IPS DF 19.7 (cell line): ENCODE results near the gene KRT4.

ENCODE experiments used
- DNase-seq: peaks from one replicate; pipeline ENCODE4 v3.0.0-alpha.2; 2013; ENCODE audit warnings: low read depth, low spot score

Gene KRT4

DNA sequence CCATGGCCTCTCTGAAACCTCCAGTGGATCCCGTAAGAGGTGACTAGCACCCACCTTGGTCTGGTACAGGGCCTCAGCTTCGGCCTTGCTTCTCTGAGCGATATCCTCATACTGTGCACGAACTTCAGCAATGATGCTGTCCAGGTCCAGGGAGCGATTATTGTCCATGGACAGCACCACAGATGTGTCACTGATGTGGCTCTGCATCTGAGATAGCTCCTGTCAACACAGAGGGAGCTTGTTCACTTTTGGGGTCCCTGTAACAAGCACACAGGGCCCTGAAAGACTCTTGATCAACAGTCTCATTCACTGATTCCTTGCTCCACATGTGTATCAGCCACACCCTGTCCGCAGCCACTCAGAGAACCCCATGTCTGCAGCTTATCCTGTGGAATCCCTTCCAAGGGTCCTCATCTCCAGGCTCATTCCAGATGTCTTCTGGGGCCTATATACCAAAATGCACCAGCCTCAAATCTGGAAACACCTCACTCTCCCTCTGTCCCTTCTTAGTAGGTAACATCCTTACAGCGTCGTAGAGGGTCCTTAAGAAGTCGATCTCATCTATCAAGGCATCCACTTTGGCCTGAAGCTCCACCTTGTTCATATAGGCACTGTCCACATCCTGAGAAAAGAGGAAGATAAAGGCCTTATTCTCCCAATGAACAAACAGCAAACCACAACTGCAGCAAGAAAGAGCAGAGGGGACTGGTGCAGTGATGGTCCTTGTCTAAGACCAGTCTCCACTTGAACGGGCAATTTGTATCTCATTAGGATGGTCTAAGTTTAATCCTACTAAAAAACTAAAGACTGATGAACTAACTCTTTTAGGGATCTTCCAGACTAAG, 21.5 kb downstream of the KRT4 start:
- DNase-seq, result no peak

DNA sequence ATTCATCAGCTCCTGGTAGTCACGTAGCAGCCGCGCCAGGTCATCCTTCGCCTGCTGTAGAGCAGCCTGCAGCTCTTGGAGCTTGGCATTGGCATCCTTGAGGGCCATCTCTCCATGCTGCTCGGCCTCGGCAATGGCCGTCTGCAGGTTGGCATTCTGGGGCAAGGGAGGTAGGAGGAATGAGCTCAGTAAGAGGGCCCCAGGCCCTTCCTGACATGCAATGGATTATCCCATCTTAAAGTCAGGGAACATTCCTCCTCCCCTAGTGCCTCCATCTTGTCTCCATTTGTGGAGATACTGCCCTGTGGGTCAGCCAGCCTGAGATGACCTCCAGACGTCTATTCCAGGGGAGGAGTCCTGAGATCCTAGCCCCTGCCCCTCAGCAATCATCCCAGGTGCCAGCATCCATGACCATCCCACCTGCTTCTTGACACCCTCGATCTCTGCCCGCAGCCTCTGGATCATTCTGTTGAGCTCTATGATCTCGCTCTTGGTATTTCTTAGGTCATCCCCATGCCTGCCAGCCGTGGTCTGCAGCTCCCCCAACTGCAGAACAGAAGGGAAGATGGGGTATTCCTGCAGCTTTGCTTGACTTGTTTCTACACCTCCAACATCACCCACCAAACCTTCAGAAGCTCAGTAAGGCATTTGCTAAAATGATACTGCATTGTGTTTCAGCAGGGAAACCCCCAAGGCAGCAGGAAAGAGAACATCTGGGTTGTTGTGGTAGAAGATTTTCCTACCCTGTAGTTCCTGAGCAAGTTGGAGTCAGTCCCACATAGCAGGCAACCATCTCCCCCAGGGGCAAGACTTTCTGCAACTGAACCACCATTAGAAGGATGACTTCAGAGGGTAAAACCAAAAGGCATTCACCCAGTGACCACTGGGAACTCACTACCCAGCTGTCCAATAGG, 22.4 kb downstream of the KRT4 start:
- DNase-seq, result no peak

DNA sequence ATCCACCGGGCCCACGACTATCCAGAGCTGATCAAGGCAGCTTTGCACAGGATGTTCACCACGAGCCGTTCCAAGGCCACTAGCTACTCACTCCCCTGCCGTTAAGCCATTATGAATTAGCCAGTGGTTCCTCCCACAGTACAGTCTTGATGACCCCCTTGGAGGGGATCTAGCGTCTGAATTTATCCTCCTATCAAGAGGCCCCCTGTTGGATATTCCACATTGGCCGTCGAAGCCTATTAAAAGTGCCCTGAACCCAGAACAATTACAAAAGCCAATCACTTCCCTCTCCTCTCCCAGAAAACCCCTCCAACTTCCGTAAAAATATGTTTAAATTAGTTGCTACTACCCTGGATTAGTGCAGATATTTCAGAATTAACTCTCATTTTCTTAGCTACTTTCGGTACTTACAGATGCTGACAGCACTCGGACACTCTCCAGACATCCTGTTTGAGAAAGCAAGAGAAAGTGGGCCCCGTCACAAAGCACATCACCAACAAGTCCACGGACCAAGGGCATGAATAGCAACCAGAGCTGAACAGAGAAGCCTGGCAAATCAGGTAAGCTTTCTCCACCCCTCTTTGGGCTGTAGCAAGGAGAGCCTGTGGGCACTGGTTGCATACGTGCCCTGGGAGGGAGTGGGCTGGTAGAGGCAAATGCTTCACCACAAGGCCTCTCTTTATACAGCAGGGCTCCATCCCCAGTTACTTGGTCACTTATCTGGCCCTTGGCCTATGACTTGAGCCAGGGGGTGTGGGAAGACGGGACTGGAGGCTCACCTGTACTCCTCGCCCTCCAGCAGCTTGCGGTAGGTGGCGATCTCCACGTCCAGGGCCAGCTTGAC, 23.3 kb downstream of the KRT4 start:
- no peak for DNase-seq

DNA sequence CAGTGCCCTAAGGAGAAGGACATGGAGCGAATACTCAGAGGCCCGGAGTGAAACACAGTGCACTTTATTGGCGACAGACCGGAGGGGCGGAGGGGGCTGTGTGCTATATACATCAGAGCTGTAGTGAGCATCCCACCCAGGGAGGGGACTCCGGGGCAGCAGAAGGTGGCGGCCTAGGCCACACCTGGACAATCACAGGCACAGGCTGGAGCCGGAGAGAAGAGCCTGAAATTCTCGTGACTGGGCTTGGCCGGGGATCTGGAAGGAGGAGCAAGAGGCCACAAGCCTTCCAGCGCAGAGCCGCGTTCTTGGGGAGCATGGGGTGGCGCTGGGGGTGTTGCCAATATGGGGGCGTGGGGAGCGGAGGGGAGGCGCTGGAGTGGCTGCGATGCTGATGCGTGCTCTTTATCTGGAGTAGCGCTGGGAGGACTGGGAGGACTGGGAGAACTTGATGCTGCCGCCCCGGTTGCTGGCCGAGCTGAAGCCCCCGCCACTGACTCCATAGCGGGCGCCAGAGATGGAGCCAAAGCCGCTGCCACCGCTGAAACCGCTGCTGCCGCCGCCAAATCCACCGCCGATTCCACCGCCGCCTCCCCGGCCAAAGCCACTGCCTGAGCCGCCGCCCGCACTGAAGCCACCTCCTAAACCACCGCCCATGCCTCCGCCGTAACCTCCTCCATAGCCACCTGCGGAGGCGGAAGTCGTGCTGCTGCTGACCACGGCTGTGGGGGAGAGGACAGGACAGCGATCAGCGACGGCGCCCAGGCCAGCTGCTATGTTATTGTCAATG, 24.1 kb downstream of the KRT4 start:
- DNase-seq, result no peak

DNA sequence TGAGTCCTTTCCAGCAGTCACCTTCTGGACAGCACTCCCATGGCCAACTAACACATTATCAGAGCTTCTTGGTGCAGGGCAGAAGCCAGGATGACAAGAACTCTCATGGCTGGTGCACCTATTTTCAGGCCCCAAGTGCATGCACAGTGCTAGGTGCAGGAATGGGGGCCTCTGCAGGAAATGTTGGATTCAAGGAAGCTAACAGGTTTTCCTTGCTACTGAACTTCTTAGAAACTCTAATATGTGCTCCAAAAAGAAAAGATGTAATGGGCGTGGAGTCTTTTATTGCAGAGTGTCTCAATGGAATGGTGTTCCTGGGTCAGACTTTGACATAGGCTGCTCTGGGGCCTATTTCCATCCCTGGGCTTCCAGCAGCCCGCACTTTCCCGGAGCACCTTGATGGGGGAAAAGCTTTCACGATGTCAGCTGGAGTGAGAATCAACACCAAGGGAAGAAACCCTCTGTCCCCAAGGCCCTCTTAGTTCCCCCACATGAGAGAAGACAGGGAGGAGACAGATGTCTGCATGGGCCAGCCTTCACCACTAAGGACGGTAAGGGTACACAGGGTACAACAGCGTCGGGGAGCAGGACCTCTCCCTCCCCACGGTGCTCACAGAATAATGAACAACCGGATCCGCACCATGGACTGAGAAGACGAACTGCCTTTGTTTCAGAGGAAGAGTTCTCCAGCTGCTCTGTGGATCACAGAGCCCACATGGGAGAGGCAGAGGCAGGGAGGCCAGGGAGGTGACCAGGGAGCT, 24.9 kb downstream of the KRT4 start:
- no peak for DNase-seq

DNA sequence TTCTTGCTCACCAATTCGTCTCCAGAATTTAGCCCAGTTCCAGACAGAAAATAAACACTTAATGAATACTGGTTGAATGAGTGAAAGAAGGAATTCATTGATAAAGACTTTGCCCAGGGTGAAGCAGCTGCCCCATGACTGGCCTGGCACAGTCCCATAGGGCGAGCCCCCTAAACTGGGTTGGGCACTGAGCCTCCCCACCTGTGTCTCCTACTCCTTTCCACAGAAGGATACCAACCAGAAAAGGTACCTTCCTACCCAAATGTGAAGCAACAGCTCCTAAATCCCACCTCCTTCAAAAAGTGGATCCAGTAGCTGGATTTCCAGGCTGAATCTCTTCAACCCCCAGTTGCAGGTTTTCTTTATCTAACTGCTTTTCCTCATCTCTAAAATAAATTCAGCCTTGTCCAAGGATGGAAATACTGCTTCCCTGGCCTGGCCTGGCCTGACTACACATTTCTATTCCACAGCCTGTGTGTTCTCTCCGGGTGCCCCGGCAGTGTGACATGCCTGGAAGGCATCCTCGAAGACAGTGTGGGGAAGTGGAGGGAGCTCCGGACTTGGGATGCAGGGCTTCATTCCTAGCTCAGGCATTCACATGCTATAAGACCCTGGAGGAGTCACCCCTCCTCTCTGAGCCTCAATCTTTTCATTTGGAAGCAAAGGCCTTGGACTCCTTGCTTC, 25.6 kb downstream of the KRT4 start:
- no peak for DNase-seq

DNA sequence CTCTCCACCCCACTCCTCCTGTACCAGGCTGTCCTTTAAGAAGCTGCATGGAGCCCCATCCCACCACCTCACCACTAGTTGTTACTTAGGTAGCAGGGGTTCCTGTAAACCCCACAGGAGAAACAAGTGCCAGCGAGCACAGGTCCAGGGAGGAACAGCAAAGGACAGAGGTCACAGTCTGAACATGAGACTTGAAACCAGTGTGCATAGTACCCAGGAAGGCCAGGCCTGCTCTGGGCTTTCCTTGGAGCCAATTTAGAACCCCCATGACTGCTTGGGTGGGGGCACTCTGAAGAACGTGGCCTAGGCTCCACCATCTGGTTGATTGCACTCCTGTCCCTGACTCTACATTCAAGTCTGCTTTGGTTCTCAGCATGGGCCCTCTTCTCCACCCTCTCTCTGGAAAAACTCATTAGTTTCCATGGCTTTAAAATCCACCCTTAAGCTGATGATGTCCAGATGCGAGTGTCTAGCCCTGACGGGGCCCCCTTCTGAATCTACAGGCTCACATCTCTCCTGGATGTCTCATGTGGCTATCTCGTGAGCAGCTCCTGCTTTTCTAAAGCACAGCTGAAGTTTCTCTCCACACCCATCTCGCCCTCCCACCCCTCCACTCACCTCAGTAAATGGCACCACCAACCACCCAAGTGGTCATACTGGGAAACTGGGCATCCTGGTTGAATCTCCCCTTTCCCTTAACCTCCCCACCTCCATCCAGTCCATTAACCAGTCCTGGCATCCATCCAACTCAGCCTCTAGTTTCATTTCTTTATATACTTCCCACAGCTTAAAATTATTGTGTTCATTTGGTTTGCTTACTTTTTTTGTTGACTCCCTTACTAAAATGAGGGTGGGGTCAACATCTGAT, 26.4 kb downstream of the KRT4 start:
- no peak for DNase-seq

DNA sequence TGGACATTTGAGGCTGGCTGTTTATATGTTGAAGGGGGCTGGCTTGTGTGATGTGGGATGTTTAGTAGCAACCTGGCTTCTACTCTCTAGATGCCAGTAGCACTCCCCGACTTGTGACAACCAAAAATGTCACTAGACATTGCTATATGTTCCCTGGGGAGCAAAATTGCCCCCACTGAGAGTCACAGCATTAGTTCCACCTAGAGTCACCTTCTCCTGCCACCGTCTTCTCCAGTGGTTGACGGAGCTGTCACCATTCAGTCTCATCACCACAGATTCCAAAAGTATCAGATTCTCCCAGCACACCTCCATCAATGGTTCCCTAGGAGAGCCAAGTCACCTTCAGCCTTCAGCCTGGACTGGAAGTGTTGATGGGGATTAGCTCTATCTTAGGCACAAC, 29.0 kb downstream of the KRT4 start:
- DNase-seq, result no peak

DNA sequence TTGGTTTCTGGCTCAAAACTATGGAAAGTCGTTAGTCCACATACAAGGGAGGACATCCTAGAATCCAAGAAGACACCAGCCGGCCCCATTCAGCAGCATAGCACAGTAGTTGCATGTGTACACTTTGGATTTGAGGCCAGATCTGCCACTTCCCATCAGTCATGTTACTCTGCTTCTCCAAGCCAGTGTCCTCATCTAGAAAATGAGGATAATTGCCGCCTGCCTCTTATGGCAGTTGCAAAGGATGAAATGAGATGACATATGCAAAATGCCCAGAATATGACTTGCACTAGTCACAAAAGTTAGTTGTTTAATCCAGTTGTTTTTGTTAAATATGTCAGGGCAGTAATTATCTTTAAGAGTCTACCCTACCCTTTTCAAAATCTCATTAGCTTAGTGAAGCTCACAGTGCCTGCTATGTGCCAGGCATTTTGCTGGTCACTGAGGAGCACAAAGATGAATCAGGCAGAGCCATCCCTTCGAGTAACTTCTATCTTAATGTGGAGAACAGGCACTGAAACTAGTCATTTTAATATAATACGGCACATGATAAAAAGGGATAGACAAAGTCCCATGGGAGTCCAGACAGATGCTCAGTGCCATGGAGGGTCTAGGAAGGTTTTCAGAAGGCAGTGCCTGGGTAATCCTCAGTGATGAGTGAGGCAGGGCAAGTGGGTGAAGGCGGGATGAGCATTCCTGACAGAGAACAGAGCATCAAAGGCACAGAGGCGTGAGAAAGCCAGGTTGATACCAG, 30.2 kb downstream of the KRT4 start:
- DNase-seq, result no peak

DNA sequence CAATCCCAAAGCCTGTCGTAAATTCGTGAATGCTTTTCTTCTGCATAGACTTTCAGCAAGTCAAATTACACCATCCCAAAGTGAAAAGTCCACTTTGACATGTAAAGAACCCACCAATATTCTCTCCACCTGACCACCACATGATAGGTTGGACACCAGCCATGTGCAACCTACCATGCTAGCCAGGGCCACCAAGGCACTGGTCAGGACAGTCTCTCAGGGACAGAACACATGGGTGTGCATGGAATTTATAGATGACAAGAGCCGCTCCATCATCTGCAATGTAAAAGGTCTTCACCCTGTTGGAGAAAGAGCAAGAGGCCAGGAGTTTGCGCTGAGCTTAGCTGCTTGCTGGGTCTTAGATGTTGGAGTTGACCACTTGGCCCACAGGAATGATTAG, 31.4 kb downstream of the KRT4 start:
- DNase-seq, result no peak

DNA sequence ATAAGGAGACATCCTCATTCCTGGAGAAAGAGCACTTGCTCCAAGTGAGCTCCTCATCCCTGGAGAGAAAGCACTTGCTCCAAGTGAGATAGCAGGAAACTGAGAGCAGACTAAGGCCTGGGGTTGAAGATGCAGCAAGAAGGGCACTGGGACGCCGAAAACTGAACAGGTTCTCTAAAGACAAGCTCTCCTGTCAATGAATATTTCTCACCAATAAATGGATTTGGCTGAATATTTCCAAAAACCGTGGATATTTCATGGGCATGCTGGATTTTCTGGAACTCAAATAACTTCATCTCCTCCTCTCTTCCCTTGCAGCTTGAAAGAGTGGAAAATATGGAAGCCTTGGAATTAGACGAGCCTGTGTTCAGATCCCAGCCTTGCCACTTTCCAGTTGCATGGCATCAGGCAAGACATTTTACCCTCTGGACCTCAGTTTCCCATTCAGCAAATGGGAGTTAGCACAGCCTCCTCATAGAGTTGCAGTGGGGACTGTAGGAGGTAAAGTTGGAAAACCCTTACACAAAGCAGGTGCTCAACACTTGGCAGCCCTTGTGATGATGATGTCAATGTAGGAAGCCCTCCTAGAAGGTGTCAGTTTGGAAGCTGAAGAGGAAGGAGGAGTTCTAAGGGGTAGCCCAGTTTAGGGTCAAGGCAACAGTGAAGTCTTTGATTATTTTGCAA, 32.4 kb downstream of the KRT4 start:
- DNase-seq, result no peak

DNA sequence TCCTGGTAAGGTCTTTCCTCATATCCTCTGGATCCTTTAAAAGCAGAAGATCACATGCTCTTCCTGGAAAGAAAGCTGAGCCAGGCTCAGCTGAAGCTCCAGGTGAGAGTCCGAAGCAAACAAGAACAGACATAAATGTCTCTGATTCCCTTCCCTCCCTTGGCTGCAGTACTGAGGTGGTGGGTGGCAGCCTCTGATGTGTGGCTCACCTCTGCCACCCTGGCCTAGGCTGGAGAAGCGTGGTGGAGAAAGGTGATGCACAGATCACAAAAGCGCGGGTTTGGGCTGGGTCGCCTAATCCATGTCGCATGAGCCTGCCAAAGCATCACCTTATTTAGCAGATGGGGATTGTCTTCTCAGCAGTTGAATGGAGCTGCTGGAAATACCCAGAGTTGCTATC, 34.0 kb downstream of the KRT4 start:
- no peak for DNase-seq

DNA sequence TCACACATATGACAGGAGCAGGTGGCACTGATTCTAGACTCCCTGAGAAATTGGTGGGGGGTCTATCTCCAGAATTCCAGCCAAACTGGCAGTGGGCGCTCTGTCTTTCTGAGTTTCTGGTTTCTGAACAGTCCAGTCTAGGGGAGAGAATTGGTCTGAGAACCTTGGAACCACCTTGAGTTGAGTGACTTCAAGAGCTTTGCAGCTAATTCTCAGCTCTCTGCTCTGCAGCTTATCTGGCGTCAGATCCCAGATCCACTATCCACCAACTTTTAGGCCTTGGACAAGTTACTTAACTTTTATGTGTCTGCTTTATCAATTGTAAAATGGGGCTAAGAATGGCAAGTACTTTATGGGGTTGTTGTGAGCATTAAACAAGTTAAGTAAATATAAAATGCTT, 35.1 kb downstream of the KRT4 start:
- no peak for DNase-seq

DNA sequence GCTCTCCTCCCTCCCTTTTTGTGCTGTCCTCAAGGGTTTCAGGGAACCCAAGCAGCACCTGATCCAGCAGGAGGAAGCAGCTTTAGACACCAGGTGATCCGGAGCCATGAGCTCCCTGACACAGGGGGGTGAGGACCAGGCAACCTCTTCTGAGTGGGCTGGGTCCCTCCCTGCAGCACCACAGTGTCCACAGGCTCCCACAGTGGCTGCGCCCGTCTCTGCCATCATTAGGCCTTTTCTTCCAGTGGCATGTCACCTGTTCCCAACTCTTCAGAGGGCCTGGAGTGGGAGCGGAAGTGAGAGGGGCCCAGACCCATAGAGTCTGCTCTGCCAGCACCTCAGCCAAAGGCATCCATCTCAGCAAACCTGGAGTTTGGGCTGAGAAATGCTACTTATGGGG, 36.4 kb downstream of the KRT4 start:
- no peak for DNase-seq

DNA sequence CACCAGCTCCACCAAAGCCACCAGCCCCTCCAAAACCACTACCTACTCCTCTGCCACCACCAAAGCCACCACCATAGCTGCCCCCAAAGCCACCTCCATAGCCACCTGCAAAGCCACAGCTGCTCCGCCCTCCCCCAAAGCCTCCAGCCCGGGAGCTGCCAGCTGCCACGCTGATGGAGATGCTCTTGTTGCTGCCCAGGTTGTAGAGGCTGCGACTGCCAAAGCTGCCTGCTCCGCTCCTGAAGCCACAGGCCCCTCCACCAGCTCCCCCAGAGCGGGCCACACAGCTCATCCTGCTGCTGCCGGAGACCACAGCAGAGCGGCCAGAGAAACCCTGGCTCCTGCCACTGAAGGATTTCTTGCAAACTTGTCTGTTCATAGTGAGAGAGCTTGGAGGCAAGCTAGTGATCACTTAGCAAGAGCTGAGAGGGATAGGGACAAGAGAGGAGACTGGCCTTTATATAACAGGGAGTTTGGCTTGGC, 37.0 kb downstream of the KRT4 start, which contains the start of gene KRT76:
Gene KRT76, minus strand, starts transcription at position 433 of the 483 bp plus-strand sequence. Its CDS starts 54 bp downstream, at position 379.
- no peak for DNase-seq

DNA sequence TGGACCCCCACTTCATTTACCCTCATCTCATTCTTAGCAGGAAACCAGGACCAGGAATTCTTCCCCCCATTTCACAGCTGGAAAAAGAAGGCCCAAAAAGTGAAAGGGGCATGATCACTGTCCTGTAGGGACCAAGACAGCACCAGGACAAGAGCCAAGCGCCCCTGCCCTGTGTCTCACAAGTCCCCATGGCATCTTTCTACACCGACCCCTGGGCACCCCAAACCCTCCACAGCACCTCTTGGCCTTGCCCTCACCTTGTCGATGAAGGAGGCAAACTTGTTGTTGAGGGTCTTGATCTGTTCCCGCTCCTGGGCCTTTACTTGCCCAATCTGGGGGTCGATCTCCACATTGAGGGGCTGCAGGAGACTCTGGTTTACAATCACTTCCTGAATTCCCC, 37.5 kb downstream of the KRT4 start:
- no peak for DNase-seq

DNA sequence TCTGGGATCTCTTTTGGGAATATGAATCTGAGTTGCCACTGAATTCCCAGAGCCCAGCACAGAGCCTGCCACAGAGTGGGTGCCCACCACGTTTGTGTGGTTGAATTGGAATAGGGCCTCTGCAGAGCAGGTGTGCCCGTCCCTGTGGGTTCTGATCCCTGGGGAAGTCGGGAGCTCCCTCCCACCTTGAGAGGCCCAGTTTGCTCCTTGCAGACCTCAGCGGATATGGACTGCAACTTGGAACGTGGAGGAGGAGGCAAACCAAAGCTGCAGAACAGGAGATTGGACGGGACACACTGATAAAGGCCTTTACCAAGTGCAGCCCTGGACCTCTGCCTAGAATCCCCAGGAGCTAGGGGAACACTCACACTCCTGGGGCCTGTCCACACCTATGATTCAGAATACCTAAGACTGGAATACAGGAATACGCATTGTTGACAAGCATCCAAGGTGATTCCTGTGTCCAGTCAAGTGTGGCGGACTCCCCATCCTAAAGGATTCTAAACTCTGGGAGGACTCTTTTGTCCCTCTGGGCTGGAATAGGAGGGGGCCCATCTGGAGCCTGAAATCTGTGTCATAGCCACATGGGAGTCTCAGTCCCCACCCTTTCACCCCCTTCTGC, 39.2 kb downstream of the KRT4 start:
- DNase-seq, result no peak
